ENCODE data around the gene IGFL1.
A peak's percentile ranks its signal among the peaks of the same experiment; 100 is the strongest.
"Not testable (repeated sequence)": the region's sequence is repeated elsewhere in the genome, so short reads cannot be mapped to it uniquely, and the experiment has no call there.

IGFL1 gene

DNA sequence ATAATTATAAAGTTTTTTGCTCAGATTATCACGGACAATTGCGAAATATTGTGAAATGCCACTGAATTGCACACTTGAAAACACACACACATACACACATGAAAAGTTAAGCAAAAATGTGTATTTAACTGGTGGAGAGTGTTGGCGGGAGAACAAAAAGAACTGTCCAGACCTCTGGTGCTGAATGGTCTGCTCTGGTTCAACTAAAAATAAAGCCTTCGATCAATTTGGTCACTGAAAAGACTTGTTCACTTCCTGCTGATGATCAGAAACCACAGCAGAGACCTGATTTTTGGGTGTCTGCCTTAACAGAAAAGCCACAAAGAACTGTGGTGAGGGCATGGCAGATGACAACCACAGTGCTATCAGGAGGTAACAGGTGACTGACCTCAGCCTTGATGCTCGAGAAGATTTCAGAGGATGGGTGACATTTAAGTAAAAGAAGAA, 4.0 kb upstream of the IGFL1 start:
- DNase-seq (ENCODE audit: low read depth): no peak

- no peak for DNase-seq (ENCODE audit: low read depth)
These were observed 3.0 kb upstream of the IGFL1 start for GRCh38 chr19:46226438-46226973.

DNA sequence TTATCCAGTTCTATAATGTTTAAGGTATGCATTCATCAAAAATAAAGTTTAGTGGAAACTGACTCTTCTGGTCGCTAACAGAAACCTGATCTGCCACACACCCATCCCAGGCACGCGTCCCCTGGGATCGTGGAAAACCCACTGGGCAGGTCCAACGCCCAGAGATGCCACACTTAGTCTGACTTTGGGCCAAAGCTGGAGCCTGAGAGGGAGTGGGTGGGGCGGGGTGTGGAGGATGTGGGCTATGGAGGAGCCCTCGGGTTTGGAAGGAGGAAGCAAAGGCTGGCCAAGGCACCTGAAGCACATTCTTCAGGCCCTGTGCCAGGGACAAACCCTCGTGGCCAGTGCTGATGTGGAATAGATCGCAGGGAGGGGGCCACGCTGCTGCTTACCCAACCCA, 2.5 kb downstream of the IGFL1 start:
- DNase-seq (ENCODE audit: low read depth): no peak

DNA sequence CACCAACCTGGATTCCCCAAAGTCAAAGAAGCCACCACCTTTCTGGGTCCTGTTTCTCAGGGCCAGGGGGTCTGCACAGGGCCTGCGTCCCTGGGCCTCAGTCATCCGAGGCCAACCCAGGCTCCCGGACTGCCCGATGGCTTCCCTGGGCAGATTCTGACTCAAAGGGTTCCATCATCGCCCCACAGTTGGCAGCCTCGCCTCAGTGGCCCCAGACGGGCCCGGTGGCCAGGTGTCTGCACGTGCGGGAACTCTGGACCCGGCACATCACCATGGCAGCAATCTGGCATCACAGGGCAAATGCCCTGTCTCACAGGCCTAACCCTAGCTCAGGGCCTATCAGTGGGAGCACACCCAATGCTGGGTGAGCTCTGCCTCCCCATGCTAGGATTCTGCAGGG, 2.9 kb downstream of the IGFL1 start:
- no peak for DNase-seq (ENCODE audit: low read depth)

GRCh38 chr19:46232938-46233621, 3.5 kb downstream of the IGFL1 start:
- no peak for DNase-seq (ENCODE audit: low read depth)

DNA sequence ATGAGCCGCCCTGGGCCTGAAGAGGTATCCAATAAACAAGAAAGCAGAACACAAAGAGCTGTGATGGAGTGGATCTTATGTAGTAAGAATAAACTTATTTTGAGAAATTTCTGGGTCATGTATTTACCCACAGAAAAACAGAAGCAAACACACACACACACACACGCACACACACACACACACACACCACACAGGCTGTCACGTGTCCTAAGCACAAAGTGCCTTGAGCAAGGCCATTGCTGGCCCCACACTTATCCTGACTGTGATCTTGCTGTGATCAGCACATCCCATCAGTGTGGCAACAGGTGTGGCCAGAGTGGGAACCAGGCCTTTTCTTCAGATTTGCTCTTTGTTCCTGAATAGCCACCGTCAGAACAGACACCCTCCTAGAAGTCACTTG, 4.3 kb downstream of the IGFL1 start:
- not testable (repeated sequence) for DNase-seq (ENCODE audit: low read depth)

DNA sequence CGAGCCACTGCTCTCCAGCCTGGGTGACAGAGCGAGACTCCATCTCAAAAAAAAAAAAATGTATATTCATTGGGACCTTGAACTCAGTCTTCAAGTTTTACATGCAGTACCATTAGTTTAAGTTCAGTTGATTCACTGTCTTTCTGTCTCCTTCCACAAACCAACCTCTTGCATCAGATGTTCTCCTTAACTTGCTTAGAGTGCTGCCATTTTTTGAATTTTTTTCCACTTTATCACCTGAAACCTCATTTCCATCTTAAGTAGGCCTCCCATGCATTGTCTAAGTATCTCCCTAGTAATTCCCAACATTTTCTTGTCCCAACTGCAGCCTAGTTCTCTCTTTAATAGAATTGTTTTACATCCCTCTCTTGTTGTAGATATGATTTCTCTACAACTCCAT, 8.6 kb downstream of the IGFL1 start:
- not testable (repeated sequence) for DNase-seq (ENCODE audit: low read depth)

DNA sequence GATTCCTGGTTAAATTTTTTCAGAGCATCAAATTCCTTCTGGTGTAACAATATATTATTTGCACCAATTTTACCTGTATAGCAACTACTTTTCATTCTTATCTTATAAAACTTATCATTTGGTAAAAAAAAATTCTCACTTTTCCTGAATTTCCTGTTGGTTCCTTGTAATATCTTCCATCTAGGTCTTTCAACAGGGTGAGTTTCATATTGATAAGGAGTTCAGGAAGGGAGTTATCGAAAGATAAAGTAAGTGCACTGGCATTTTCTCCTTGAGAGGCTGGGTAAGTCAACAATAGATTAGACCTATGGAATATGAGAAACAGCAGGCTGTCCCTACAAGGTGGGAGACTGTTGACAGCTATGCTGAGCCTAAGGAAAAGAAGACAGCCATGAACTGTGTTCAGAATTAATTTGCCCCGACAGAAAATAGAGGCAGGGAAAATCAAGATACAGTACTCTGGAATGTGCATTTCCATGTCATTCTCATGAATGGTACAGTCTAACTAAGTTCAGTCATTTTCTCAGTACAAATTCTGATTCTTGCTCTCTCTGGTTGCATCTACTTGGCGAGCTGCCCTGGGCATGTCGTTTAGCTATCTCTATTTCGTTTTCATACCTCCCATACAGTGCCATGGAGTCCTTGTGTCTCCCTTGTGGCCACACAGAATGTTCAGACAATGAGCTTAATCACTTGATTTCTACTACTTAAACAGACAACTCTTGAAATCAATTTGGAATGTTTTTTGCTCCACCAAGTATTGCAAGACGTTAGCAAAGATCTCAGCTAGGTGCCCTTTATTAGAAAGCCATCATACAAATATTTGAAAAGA, 9.9 kb downstream of the IGFL1 start:
- DNase-seq (ENCODE audit: low read depth): no peak

GRCh38 chr19:46240693-46241092, 11.2 kb downstream of the IGFL1 start:
- DNase-seq (ENCODE audit: low read depth): no peak

DNA sequence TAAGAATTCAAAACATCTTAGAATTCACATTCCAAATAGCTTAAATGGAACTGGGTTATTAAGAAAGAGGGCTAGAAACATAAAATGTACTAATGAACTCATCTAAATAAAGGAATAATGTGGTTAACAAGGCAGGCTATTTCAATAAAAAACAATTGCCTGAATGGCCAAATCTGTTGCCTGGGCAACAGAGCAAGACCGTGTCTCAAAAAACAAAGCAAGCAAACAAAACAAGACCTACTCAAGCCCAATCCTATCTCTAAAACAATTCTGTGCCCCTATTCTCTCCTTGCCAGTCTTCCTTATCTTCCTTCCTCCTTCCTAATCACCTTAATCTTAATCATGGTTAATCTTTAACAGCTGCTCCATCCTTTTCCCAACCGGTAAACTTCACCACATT, 12.1 kb downstream of the IGFL1 start:
- DNase-seq (ENCODE audit: low read depth): no peak

- not testable (repeated sequence) for DNase-seq (ENCODE audit: low read depth)
These were observed 13.6 kb downstream of the IGFL1 start for GRCh38 chr19:46243081-46243654.

- no peak for DNase-seq (ENCODE audit: low read depth)
These were observed 20.7 kb downstream of the IGFL1 start for GRCh38 chr19:46250076-46250735.

DNA sequence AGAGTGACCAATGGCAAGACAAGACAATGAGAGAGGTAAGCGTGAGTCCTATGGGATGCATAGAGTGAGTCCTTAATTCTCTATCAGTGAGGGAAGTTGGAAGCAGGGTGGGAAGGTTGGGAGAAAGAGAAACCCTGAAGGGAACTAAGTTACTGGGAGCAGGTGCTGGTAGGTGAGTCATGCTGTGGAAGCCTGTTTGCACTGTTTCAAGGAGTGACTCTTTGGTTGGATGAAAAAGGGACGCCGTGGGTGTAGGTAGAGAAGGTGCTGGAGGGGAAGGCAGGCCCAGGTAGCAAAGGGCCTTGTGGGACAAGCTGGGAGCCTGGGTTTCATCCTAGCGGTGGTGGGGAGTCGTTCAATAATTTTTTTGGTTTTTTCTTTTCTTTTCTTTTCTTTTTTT, 21.9 kb downstream of the IGFL1 start:
- no peak for DNase-seq (ENCODE audit: low read depth)

- no peak for DNase-seq (ENCODE audit: low read depth)
These were observed 25.2 kb downstream of the IGFL1 start for GRCh38 chr19:46254776-46255175.

GRCh38 chr19:46256855-46257254, 27.3 kb downstream of the IGFL1 start:
- no peak for DNase-seq (ENCODE audit: low read depth)

DNA sequence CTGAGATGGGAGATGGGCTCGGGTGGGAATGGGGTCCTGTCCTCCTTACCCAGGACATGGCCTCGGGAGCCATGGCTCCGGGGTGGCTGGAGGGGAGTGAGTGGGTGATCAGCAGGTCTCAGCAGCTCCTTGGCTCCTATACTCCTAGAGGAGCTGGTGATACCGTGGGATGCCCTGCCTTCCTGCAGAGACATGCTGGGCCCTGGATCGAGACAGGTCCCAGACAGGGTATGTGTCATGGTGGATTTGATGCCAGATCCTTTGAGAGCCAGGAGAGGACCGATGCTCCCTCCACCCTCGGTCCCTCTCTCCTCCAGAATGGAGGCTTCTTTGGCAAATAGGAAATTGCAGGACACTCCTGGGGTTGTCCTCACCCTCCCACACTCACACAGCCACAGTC, 32.0 kb downstream of the IGFL1 start:
- not testable (repeated sequence) for DNase-seq (ENCODE audit: low read depth)

- peak; percentile 38 for DNase-seq (ENCODE audit: low read depth)
These were observed 33.2 kb downstream of the IGFL1 start for GRCh38 chr19:46262684-46263296.

DNA sequence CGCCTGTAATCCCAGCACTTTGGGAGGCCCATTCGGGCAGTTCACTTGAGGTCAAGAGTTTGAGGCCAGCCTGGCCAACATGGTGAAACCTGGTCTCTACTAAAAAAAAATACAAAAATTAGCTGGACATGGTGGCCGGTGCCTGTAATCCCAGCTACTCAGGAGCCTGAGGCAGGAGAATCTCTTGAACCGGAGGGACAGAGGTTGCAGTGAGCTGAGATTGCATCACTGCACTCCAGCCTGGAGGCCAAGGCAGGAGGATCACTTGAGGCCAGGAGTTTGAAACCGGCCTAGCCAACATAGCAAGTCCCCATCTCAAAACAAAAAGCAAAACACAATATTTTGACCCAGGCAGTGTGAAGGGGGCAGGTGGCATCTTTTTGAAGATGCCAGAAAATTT, 35.3 kb downstream of the IGFL1 start:
- not testable (repeated sequence) for DNase-seq (ENCODE audit: low read depth)

GRCh38 chr19:46265217-46265828, 35.8 kb downstream of the IGFL1 start:
- peak; percentile 32 for DNase-seq (ENCODE audit: low read depth)

DNA sequence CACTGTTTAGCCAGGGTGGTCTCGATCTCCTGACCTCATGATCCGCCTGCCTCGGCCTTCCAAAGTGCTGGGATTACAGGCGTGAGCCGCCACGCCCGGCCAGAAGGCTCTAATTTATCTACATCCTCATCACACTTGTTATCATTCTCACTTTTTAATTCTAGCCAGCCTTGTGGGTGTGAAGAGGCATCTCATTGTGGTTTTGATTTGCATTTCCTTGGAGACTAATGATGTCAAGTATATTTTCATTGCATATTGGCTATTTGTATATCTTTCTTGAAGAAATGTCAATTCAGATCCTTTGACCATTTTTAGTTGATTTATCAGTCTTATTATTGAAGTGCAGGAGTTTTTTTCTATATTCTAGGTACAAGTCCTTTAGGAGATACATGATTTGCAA, 39.6 kb downstream of the IGFL1 start:
- DNase-seq (ENCODE audit: low read depth): no peak

GRCh38 chr19:46270521-46271256, 41.1 kb downstream of the IGFL1 start:
- DNase-seq (ENCODE audit: low read depth): no peak
